Measurements from ENCODE around the gene ARHGEF38. TPM values are rescaled to one million over a fixed set of nuclear protein-coding genes. Genes with fewer than 3 reads are reported as not detected.

ARHGEF38 gene
- total and polyA plus RNA-seq, 2 donors, result 0.69 TPM; not detected in 1

- Histone ChIP-seq H3K27ac (ENCODE audit: low read depth) (no peak overlapping the region), H3K36me3 (ENCODE audit: insufficient read depth) (no peaks in the 10 kb centered on the region), H3K4me1 (ENCODE audit: insufficient read depth) (no peaks in the 10 kb centered on the region), H3K4me3 (ENCODE audit: low read depth, low read length) (no peak overlapping the region)
- DNase-seq (ENCODE audit: extremely low spot score), result no peak
Measured at GRCh38 chr4:105543881-105544280, 8.5 kb upstream of the ARHGEF38 start.

DNA sequence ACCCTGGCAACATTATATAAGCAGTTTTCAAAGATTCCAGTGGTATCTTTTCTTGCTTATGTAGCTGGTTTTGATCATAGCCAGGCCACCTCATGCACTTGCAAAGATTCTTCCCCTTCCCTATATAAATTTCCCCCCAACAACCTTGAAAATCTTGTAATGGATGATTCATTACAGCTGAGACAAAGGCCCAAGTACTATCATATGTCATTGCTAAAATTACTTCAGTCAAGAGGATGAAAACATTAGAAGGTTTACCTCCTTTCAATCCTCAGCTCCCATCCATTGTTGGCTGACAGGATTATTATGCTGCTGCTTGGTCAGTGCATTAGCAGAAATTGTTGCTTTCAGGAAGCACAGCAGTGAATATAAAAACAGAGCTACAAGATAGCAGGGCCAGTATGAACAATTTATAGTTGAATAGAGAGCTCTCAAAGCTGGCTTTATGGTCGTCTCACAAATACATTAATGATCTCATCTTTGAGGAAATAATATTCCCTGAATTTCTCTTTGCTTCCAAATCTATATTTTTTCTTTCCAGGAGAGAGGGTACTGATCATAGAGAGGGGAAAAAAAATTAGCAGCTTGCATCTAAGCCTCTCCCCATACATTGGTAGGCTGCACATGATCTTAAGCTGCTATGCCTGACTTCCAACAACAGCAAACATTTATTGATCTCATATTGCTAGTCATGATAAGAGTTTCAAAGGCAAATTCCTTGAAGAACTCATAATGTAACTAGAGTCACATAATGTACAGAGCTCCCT is 7.7 kb upstream of the ARHGEF38 start:
- DNase-seq (ENCODE audit: extremely low spot score), result no peak
- Histone ChIP-seq H3K36me3 (ENCODE audit: insufficient read depth) (no peaks in the 10 kb centered on the region), H3K4me3 (ENCODE audit: low read depth, low read length) (no peak overlapping the region), H3K4me1 (ENCODE audit: insufficient read depth) (no peaks in the 10 kb centered on the region), H3K27ac (ENCODE audit: low read depth) (no peak overlapping the region)
- WGBS, result 29% methylated on average over 1 of the region's 1 CpG

- no peak overlapping the region for H3K4me3 ChIP-seq (ENCODE audit: low read depth, low read length)
- no peak for DNase-seq (ENCODE audit: extremely low spot score)
- no peaks in the 10 kb centered on the region for H3K4me1 ChIP-seq (ENCODE audit: insufficient read depth)
- H3K36me3 ChIP-seq (ENCODE audit: insufficient read depth), result no peaks in the 10 kb centered on the region
- H3K27ac ChIP-seq (ENCODE audit: low read depth), result no peak overlapping the region
Measured at GRCh38 chr4:105546086-105546485, 6.3 kb upstream of the ARHGEF38 start.

- no peak for DNase-seq (ENCODE audit: extremely low spot score)
- H3K27ac ChIP-seq (ENCODE audit: low read depth), result no peak overlapping the region
- H3K4me3 ChIP-seq (ENCODE audit: low read depth, low read length), result no peak overlapping the region
- H3K36me3 ChIP-seq (ENCODE audit: insufficient read depth), result no peaks in the 10 kb centered on the region
- H3K4me1 ChIP-seq (ENCODE audit: insufficient read depth), result no peaks in the 10 kb centered on the region
Measured at GRCh38 chr4:105547769-105548168, 4.7 kb upstream of the ARHGEF38 start.

- DNase-seq (ENCODE audit: extremely low spot score), result no peak
- no peaks in the 10 kb centered on the region for H3K4me1 ChIP-seq (ENCODE audit: insufficient read depth)
- 85% methylated on average over 1 of the region's 1 CpG for WGBS
- H3K4me3 ChIP-seq (ENCODE audit: low read depth, low read length), result no peak overlapping the region
- H3K36me3 ChIP-seq (ENCODE audit: insufficient read depth), result no peaks in the 10 kb centered on the region
- no peak overlapping the region for H3K27ac ChIP-seq (ENCODE audit: low read depth)
Measured at GRCh38 chr4:105548483-105548882, 3.9 kb upstream of the ARHGEF38 start.

DNA sequence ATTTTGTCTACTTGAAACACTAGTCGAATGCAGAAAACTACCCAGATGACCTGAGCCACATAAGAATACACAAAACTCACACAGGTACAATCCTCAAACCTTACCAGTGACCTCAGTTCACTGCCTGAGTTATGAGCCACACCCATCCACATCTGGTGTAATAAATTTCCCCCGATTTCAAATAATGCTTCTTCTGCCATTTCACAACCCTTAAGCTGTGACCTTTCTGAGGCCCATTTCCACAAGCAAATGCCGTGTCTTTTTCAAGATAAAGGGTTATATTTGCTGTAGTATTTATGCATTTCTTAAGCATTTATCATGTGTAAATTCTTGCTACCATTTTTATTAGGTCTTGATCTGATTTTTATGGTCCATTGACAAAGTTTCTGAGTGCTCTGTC is 1.8 kb upstream of the ARHGEF38 start:
- H3K36me3 ChIP-seq (ENCODE audit: insufficient read depth), result no peaks in the 10 kb centered on the region
- DNase-seq (ENCODE audit: extremely low spot score), result no peak
- H3K4me3 ChIP-seq (ENCODE audit: low read depth, low read length), result no peak overlapping the region
- no peak overlapping the region for H3K27ac ChIP-seq (ENCODE audit: low read depth)
- H3K4me1 ChIP-seq (ENCODE audit: insufficient read depth), result no peaks in the 10 kb centered on the region
- WGBS, result 49% methylated on average over 3 of the region's 3 CpGs

DNA sequence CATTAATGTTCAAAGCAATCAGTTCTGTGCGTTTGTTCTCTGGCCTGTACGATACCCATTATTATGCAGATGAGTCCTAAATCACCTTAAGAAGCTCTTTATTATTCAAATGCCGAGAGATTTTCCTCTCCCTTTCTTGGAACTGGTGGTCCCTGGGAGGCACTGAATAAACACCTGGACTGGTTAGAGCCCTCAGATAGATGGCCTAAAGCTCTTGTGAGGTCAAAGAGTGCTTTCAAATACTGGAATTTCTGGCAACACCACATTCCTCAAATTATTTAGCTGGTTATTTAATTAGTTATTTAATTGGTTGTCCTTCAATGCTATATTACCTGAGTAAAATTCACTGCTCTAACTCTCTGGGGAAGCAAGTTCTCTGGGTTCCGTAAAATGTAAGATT is 3.0 kb downstream of the ARHGEF38 start:
- Histone ChIP-seq H3K4me3 (ENCODE audit: low read depth, low read length) (no peak overlapping the region), H3K36me3 (ENCODE audit: insufficient read depth) (no peaks in the 10 kb centered on the region), H3K4me1 (ENCODE audit: insufficient read depth) (no peaks in the 10 kb centered on the region), H3K27ac (ENCODE audit: low read depth) (no peak overlapping the region)
- WGBS, result 53% methylated on average over 4 of the region's 4 CpGs
- no peak for DNase-seq (ENCODE audit: extremely low spot score)

- 70% methylated on average over 1 of the region's 1 CpG for WGBS
Measured at GRCh38 chr4:105556206-105556605, 3.8 kb downstream of the ARHGEF38 start.

GRCh38 chr4:105558277-105558676 is 5.9 kb downstream of the ARHGEF38 start:
- no peak overlapping the region for H3K27ac ChIP-seq (ENCODE audit: low read depth)
- DNase-seq (ENCODE audit: extremely low spot score), result no peak
- no peaks in the 10 kb centered on the region for H3K4me1 ChIP-seq (ENCODE audit: insufficient read depth)
- WGBS, result 60% methylated on average over 3 of the region's 3 CpGs
- H3K36me3 ChIP-seq (ENCODE audit: insufficient read depth), result no peaks in the 10 kb centered on the region
- no peak overlapping the region for H3K4me3 ChIP-seq (ENCODE audit: low read depth, low read length)

More at GRCh38 chr4:105556206-105556605, 3.8 kb downstream of the ARHGEF38 start:
- Histone ChIP-seq H3K4me1 (ENCODE audit: insufficient read depth) (no peaks in the 10 kb centered on the region), H3K4me3 (ENCODE audit: low read depth, low read length) (no peak overlapping the region), H3K27ac (ENCODE audit: low read depth) (no peak overlapping the region), H3K36me3 (ENCODE audit: insufficient read depth) (no peaks in the 10 kb centered on the region)
- DNase-seq (ENCODE audit: extremely low spot score), result no peak

GRCh38 chr4:105560421-105560848 is 8.0 kb downstream of the ARHGEF38 start:
- WGBS, result 59% methylated on average over 1 of the region's 1 CpG
- H3K36me3 ChIP-seq (ENCODE audit: insufficient read depth), result no peaks in the 10 kb centered on the region
- DNase-seq (ENCODE audit: extremely low spot score), result no peak
- H3K4me3 ChIP-seq (ENCODE audit: low read depth, low read length), result no peak overlapping the region
- no peak overlapping the region for H3K27ac ChIP-seq (ENCODE audit: low read depth)
- no peaks in the 10 kb centered on the region for H3K4me1 ChIP-seq (ENCODE audit: insufficient read depth)

DNA sequence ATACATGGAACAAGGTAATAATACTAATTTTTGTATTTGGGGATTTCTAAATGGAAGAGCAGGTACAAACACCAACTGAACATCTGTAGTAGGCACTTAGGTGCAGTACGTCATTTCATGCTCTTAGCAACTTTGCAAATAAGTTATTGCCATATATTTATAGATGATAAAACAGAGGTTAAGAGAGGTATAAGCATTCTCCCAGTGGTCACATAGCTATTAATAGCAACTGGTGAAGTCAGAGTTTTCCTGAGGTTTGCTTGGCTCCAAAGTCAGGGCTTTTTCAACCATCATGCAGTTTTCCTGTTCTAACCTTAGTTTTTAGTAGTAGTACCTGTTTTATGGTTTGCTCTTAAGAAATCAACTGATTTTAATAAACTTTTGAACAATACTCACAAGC is 10.9 kb downstream of the ARHGEF38 start:
- Histone ChIP-seq H3K27ac (ENCODE audit: low read depth) (no peak overlapping the region), H3K36me3 (ENCODE audit: insufficient read depth) (no peaks in the 10 kb centered on the region), H3K4me1 (ENCODE audit: insufficient read depth) (no peaks in the 10 kb centered on the region), H3K4me3 (ENCODE audit: low read depth, low read length) (no peak overlapping the region)
- 83% methylated on average over 1 of the region's 1 CpG for WGBS
- DNase-seq (ENCODE audit: extremely low spot score), result no peak

- no peak for DNase-seq (ENCODE audit: extremely low spot score)
- H3K4me3 ChIP-seq (ENCODE audit: low read depth, low read length), result no peak overlapping the region
- no peak overlapping the region for H3K27ac ChIP-seq (ENCODE audit: low read depth)
- H3K4me1 ChIP-seq (ENCODE audit: insufficient read depth), result no peaks in the 10 kb centered on the region
- WGBS, result 54% methylated on average over 1 of the region's 1 CpG
- no peaks in the 10 kb centered on the region for H3K36me3 ChIP-seq (ENCODE audit: insufficient read depth)
Measured at GRCh38 chr4:105568584-105568983, 16.2 kb downstream of the ARHGEF38 start.

DNA sequence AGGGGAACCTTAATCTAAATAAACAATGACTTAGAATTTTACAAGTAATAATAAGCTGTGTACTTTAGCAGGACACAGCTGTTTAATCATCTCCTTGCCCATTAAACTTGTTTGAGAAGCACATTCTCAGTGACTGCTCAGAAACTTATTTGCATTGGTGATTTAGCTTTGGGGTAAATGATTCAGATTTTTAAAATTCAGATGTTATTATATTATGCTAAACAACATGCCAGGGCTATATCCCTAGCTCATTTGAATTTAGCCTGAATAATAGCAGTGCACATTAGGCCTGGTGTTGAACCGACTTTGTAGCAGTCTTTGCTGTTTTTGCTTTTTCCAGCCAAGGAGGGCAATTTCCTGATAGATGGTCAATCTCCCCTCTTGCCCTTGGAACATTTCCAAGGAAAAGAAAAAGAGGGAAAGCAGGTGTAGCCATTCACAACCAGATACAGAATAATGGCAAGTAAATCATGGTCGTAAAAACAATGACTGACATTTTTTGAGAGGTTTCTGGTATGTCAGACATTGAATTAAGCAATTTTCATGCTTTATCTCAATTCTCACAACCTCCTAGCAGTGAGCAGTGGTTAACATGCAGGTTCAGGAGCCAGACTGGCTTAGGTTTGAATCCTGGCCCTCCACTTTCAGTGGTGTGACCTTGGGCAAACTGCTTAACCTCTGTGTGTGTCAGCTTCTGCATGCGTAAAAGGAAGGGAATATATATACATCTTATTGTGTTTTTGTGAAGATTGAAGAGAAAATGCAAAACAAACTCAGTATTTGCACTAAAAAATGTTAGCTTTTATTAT is 16.8 kb downstream of the ARHGEF38 start:
- no peak overlapping the region for H3K4me3 ChIP-seq (ENCODE audit: low read depth, low read length)
- no peak for DNase-seq (ENCODE audit: extremely low spot score)
- 82% methylated on average over 3 of the region's 3 CpGs for WGBS

GRCh38 chr4:105569866-105570236 is 17.4 kb downstream of the ARHGEF38 start:
- Histone ChIP-seq H3K4me1 (ENCODE audit: insufficient read depth) (no peaks in the 10 kb centered on the region), H3K27ac (ENCODE audit: low read depth) (no peak overlapping the region), H3K4me3 (ENCODE audit: low read depth, low read length) (no peak overlapping the region), H3K36me3 (ENCODE audit: insufficient read depth) (no peaks in the 10 kb centered on the region)
- WGBS, result 81% methylated on average over 2 of the region's 2 CpGs
- no peak for DNase-seq (ENCODE audit: extremely low spot score)

More for the DNA sequence above, 16.8 kb downstream of the ARHGEF38 start:
- no peaks in the 10 kb centered on the region for H3K36me3 ChIP-seq (ENCODE audit: insufficient read depth)
- H3K4me1 ChIP-seq (ENCODE audit: insufficient read depth), result no peaks in the 10 kb centered on the region
- no peak overlapping the region for H3K27ac ChIP-seq (ENCODE audit: low read depth)
